Calu3 (cell line): ENCODE data around the gene ELMO1. TPM values are rescaled to one million over a fixed set of nuclear protein-coding genes. Genes with fewer than 3 reads are reported as not detected.

Experiments used
- BruUV-seq: library from RNA; stranded (reverse); fragments of 400-500 nt; replicated peaks from 2 replicates; lab custom pipeline; 2021; lab: Mats Ljungman, UMichigan
- CTCF ChIA-PET: fragments of 300-600 bp; sonication (Branson Sonifier 250); formaldehyde crosslinking; loops from one replicate; lab custom pipeline; 2022; ENCODE audit warnings: antibody characterized with exemption; lab: Charles Lee
- DNase-seq: peaks from one replicate; pipeline ENCODE4 v3.0.0; 2022
- H3K27ac Mint-ChIP-seq: one replicate; pipeline ENCODE4 v1.8.0; 2022; ENCODE audit warnings: mixed read lengths; ENCODE audit not compliant: unreplicated experiment
- H3K27me3 Mint-ChIP-seq: one replicate; pipeline ENCODE4 v1.8.0; 2022; ENCODE audit warnings: mixed read lengths; ENCODE audit not compliant: unreplicated experiment
- H3K36me3 Mint-ChIP-seq: one replicate; pipeline ENCODE4 v1.8.0; 2022; ENCODE audit warnings: mild to moderate bottlenecking, moderate library complexity, mixed read lengths; ENCODE audit not compliant: insufficient read depth, unreplicated experiment
- H3K4me1 Mint-ChIP-seq: one replicate; pipeline ENCODE4 v1.8.0; 2022; ENCODE audit warnings: mild to moderate bottlenecking, low read depth, mixed read lengths; ENCODE audit not compliant: unreplicated experiment
- H3K4me3 Mint-ChIP-seq: one replicate; pipeline ENCODE4 v1.8.0; 2022; ENCODE audit warnings: mild to moderate bottlenecking, low read depth, moderate library complexity, mixed read lengths; ENCODE audit not compliant: unreplicated experiment
- H3K9me3 Mint-ChIP-seq: one replicate; pipeline ENCODE4 v1.8.0; 2022; ENCODE audit warnings: low read depth, mixed read lengths; ENCODE audit not compliant: unreplicated experiment
- CTCF ChIP-seq: fragments of 200-600 bp; IDR thresholded peaks from one replicate; pipeline ENCODE4 v1.8.0; 2022; ENCODE audit warnings: antibody characterized with exemption; ENCODE audit not compliant: unreplicated experiment
- intact Hi-C: fragments of 100-400 bp; cut with micrococcal nuclease; formaldehyde crosslinking; loops from one replicate; pipeline ENCODE4 v1.10.0; 2022; ENCODE audit not compliant: unreplicated experiment
- total RNA-seq: library from RNA; stranded (reverse); gene quantifications from 2 replicates; pipeline ENCODE4 v1.2.3, GENCODE V29; 2022

The ELMO1 gene
- total RNA-seq, 1 experiment from 2014 or later = not detected

GRCh38 chr7:36844374-36844773, 604.3 kb downstream of the ELMO1 start:
- no peak for TF ChIP-seq CTCF
- intact Hi-C loops = no loop called here
- DNase-seq = no peak
- Mint-ChIP-seq H3K4me3 (no peak overlapping the region), H3K9me3 (peaks cover 19% of the 10 kb centered on the region), H3K27me3 (no peaks in the 10 kb centered on the region), H3K36me3 (no peaks in the 10 kb centered on the region), H3K27ac (no peak overlapping the region), H3K4me1 (no peaks in the 10 kb centered on the region)
- no TSS peak for BruUV-seq
- CTCF ChIA-PET = interaction anchor here (0.6 kb wide), 1 partner anchor 637 kb away, joined by 3 read pairs; no protein-coding TSS in a partner anchor

- Mint-ChIP-seq H3K36me3 (no peaks in the 10 kb centered on the region), H3K4me1 (no peaks in the 10 kb centered on the region), H3K9me3 (peaks cover 9% of the 10 kb centered on the region), H3K27me3 (peaks cover under 1% of the 10 kb centered on the region), H3K4me3 (no peak overlapping the region), H3K27ac (no peak overlapping the region)
- no peak for DNase-seq
- CTCF ChIA-PET = interaction anchor here (0.5 to 0.9 kb wide), 2 partner anchors 14 to 758 kb away, joined by 3 read pairs; no protein-coding TSS in a partner anchor
- BruUV-seq = no TSS peak
- intact Hi-C loops = no loop called here
- TF ChIP-seq CTCF = no peak
These were observed 607.8 kb downstream of the ELMO1 start for GRCh38 chr7:36840904-36841303.

GRCh38 chr7:36838616-36839225, 609.9 kb downstream of the ELMO1 start:
- DNase-seq = no peak
- no peak overlapping the region for H3K4me3 Mint-ChIP-seq
- H3K36me3 Mint-ChIP-seq = no peaks in the 10 kb centered on the region
- no peak for TF ChIP-seq CTCF
- intact Hi-C loops = no loop called here
- no peak overlapping the region for H3K27ac Mint-ChIP-seq
- BruUV-seq = no TSS peak
- CTCF ChIA-PET = no interaction called here
- H3K9me3 Mint-ChIP-seq = peaks cover 6% of the 10 kb centered on the region
- no peaks in the 10 kb centered on the region for H3K4me1 Mint-ChIP-seq
- H3K27me3 Mint-ChIP-seq = peaks cover 21% of the 10 kb centered on the region

- Mint-ChIP-seq H3K4me1 (no peaks in the 10 kb centered on the region), H3K9me3 (no peaks in the 10 kb centered on the region), H3K36me3 (no peaks in the 10 kb centered on the region), H3K27ac (no peak overlapping the region), H3K4me3 (no peak overlapping the region), H3K27me3 (peaks cover 21% of the 10 kb centered on the region)
- CTCF ChIA-PET = no interaction called here
- no TSS peak for BruUV-seq
- DNase-seq = no peak
- intact Hi-C loops = no loop called here
- no peak for TF ChIP-seq CTCF
These were observed 617.6 kb downstream of the ELMO1 start for GRCh38 chr7:36831049-36831448.
